Activated CD4-positive, alpha-beta T cell treated with anti-CD3 and anti-CD28 coated beads for 24 hours (primary cell): ENCODE data around the gene NGFR.

Source experiments
- DNase-seq, 2 donors: peaks; one replicate each; pipeline ENCODE4 v3.0.0-alpha.2; 2020; ENCODE audit warnings: low read depth in 2 of 2

Gene NGFR

DNA sequence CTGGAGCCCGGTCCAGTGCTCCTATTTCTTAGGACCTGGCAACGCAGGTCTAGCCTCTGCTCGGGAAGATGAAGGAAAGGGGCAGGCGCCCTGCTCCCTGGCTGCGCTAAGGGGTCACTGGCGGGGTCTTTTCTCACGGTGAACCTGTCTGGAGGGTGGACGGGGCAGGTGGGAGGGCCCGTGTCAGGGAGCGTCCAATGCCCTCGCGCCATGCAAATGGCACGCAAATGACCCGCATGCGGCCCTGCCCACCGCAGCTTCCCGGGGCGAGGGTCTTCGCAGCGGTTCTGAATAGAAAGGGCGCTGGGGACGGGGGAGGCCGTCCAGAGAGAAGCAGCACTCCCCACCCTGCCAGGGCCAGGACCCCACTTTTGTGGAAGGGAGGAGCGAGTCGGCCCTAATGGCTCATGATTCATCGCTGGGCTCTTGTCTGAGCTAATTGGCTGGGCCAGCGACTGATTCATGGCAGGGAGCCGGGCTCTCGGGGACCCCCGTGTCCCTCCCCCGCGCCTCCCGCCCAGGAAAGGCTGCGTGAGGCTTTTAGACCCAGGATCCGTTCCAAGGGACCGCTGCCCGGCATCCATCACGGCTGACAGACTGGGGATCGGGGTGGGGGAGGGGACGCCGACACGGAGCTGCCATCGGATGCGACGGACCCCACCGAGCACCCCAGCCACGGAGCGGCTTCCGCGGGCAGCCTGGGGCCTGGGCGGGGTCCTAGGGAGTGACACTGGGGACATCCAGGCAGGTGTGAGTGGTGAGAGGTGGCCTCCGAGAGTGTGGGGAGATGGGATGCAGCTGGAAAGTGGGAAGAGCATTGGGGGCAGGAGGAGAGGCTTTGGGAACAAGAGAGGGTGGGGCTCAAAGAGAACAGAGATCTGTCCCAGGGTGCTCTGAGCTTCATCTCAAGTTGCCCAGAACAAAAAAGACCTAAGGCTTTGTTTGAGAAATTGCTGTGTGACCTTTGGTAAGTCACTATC, 25.0 kb upstream of the NGFR start:
- DNase-seq, result no peak

DNA sequence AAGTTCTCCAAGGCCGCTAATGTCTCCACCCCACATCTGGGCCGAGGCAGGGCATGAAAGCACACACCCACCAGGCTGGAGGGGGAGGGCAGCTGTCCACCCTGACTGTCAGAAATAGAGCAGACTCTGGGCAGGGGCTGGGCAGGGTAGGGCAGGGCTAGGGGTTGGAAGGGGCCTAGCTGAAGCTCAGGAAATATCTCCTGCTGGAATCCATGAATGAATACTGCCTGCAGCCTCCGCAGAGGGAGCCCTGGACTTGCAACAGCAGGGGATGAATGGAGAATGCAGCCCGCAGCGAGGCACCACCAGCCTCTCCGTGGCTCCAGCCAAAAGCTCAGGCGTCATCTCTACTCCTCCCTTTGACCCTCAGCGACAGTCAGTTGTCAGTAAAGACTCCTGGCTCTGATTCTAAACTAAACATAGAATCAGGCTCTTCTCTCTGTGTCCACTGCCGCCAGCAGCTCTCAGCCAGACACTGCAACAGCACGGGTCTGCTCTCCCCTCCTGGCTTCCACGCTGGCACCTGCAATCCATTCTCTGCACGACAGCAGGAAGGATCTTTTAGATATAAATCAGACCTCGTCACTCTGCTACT, 23.9 kb upstream of the NGFR start:
- DNase-seq, result no peak

DNA sequence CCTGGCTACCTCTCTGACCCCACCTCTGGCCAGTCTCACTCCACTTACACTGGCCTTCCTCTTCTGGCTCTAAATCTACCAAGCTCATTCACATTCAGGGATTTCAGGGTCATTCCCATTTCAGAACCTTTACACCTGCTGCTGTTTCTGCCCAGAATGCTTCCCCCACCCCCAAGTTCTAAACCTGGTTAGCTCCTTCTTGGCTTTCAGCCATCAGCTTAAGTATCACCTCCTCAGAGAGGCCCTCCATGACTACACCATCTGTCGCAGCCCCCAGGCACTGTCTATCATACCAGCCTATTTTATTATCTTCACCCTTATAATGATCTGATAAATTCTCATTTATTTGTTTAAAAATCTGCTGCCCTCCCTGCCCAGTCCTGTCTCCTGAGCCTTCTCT, 23.3 kb upstream of the NGFR start:
- no peak for DNase-seq

DNA sequence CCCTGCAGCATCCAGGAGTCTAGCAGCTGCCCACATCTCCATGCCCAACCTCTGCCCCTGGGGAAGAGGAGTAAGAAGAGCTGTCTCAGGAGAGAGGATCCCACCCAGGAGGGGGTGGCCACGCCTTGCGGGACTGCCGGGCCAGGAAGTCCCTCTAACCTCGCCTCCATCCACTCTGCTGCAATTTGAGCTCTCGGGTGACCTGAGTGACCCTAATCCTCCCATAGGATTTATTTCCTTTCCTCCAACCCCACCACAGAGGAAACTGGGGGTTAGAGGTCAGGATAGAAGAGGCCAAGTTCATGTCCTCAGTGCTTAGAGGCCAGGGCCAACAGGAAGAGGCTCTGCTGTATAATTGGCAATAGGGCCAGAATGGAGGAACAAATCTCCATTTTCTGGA, 22.6 kb upstream of the NGFR start:
- no peak for DNase-seq

DNA sequence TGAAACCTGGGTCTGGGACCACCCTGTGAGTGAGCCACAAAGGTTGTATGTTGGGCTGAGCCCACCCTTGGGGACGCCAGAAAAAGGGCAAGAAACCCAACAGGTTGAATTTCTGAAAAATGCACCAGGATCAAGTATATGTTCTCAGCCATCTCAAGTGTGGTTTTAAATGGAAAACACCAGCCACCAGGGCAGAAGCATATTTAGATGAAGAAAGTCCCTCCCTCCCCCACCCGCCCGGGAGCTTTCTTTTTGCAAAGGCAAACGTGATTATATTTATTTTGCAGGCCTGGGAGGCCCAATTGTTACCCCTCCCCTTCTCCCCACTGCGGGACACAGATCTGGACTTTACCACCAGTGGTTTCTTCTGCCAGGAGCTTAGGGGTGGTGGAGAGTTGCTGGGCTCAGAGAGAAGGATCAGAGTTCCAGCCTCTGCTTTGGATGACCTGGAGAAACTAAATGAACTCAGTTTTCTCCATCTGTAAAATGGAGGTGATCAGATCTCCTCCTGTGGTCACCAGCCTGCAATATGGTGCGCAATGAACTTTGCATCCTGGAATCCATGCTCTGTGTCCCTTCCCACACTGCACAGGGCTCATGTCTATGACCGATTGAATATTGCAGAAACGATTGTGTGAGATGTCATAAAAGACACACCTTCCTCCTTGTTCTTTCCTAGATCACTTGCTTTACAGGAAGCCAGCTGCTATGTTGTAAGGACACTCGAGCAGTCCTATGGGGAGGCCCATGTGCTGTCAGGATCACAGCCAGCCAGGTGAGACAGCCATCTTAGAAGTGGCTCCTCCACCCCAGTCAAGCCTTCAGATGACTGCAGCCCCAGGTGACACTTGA, 21.0 kb upstream of the NGFR start:
- no peak for DNase-seq

DNA sequence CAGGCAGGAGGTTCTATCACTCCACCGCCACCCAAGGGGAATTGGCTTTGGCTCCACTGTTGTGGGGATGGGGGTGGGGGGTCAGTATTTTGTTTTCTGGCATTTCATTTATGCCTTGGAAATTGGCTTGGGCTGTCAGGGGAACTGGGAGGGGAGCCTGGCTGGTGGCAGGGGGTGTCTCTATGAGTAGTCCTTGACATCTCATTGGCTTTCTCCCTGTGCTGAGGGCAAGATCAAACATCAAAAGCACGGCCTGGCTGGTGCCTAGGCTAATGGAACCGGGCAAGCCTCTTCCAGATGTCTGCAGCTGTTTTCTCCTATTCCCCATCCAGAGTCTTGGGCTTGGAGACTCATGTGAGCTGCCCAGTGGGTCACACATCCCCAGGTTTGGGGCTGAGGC, 17.4 kb upstream of the NGFR start:
- DNase-seq, result no peak

DNA sequence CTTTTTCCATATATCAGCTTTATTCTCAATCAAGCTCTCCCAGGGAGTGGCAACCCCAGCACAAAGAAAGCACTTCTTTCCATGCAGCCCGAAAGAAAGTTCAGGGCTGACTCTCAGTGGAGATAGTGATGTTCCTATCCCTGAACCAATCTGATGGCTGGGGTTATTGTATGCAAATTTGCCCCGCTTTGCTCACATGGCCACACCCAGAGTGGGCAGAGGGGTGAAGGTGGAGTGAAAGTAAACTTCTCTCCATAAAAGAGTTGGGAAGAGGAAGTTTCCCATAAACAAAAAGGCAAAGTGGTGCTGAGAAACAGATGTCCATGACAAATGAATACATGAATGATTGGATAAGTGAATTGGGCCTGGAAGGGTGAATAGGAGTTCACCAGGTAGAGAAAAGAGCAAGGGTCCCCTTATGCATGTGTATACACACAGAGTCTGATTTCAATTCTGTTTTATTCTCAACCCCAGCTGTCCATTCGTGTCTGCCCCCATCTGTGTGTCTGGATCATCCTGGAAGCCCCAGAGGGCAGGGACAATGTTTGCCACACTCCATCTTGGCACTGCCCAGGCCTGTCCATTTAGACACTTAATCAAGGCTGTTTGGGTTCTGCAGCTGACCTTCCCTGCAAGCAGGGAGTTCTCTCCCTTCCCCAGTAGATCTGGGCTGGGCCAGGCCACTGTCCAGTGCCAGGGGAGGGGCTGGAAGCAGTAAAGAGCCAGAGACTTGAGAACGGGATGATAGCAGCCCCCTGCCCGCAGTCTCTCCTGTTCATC, 14.1 kb upstream of the NGFR start:
- no peak for DNase-seq

DNA sequence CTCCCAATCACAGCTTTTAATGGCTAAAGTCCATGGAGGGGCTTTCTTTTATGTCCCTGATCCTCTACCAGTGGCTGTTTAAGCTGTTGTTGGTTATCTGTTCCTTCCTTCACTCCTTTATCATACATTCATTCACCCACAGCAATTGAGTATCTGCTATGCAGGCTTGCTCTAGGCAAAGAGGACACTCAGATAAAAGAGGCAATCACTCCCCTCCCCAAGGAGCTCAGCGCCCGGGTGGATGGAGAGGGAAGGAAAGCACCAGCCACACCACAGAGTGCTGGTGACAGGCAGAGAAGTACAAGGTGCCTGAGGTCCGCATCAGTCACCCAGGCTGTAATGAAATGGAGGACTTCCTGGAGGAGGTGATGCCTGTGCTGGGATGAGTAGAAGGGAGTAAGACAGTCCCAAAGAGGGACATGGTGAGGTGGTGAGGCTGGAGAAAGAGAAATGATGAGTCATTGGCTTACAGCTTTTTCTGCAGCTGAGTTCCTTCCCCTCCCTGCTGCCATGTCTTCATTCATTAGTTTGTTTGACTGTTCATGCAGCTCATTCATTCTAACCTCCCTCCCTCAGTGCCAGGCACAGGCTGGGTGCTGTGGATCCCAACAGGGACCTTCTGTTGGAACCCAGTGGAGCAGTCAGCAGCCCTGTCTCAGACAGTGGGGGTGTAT, 12.8 kb upstream of the NGFR start:
- DNase-seq, result no peak

DNA sequence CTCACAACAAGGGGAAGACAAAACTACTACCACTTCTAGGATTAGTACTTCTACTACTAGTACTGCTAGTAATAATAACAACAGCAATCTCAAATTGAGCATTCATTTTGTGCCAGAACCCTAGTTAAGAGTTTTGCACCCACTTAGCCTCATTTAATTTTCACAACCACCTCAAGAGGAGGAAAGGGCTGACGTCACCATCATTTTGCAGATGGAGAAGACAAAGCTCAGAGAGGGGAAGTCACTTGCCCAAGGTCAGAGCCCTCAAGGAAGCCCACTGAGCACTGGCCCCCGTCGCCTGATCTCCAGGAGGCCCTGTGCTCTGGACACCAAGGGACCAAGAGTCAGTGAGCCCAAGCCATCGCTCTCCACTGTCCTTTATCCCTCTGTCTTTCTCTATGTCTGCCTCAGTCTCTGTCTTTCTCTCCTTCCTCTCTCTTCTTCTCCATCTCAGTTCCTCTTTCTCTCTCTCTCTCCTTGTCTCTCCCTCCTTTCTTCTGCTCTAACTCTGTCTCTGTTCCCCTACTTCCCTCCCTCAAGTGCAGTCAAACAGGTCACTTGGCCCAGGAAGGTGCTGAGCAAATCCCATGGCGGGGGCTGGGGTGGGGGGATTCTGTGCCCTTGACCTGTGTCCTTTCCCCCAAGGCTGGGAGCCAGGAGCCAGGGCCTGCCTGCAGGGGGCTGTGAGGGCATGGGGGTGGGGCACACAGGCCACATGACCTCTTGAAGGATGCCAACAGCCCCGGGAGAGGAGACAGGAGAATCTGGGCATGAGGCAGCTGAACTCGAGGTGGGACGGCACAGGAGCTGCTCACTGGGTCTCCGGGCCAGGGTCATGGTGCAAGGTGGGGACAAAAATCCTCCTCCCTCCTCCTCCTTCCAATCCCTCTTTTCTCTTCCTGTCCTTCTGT, 11.2 kb upstream of the NGFR start:
- no peak for DNase-seq

DNA sequence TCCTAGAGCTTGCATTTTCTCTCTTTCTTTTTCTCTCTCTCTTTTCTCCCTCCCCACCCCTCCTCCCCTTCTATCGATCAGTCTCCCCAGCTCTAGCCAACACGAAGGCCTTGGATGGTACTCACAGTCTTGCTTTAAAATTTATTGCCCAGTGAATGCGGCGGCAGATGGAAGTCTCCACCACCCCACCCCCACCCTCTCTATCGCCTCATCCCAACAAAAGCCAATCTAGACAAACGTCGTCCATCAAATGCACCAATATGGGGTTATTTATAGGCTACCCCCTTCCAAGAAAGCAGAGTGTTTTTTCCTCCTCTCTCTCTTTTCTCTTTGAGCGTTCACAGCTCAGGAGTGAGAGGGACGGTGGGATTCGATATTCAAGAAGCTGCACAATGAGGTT, 10.5 kb upstream of the NGFR start:
- DNase-seq, result no peak

DNA sequence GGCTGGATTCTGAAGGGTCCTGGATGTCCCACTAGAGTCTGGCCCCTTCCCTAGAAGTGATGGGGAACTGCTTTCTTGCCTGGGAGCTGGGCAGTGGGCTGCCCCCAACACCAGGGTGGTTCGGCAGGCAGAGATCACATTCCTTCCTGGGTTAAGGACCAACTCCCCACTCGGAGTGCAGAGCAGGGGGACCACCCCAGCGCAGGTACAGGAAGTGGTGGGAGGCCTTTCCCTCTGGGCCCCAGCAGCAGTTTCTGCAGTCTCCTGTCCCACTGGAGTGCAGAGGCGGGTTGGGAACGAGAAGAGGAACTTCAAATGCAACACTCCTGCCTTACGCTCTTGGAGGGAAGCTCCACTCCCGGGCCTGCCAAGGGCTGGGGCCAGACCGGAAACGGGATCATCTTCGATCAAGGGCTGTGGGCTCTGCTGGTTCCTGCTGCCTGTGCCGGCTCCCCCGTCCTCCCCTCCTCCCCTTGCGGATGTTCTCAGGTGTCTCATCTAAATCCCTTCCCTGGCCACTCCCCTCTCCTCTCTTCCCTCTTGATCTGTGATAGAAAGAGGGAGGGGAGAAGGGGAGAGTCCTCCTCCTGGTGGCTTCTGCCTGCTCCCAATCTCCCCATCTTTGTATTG, 9.0 kb upstream of the NGFR start:
- no peak for DNase-seq

DNA sequence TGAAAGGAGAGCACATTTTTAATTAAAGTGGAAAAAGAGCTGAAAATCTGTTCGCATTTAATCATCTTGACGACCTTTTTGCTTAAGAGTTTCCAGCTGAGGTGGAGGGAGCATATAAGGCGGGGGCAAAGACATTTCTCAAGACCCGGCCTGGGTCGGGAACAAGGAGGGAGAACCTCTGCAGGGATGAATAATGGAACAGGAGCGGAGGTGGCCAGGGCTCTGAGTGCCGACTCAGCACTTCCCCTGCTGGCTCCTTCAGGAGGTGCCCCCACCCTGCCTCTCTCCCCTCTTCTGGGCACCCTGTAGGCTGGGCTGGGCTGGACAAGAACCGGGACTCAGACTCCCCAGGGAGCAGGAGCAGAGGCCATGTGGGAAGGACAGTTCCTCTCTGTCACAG, 7.9 kb upstream of the NGFR start:
- no peak for DNase-seq

DNA sequence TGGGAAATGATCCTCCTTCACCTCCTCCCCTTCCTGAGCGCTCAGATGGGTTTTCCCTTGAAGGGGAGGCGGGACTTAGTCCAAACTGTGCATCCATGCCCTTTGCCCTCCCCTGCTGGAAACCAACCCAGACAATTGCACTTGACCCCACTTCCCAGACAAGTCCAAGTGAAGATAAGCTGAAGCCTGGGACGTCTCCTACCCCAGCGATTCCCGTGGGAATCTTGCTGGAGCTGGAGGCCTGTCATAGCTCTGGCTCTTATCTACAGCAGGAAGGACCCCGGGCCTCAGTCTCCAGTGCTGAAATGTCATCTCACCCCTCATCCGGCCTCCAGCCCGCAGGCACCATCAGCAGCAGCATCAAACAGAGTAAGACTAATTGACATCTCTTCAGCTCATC, 6.5 kb upstream of the NGFR start:
- no peak for DNase-seq

DNA sequence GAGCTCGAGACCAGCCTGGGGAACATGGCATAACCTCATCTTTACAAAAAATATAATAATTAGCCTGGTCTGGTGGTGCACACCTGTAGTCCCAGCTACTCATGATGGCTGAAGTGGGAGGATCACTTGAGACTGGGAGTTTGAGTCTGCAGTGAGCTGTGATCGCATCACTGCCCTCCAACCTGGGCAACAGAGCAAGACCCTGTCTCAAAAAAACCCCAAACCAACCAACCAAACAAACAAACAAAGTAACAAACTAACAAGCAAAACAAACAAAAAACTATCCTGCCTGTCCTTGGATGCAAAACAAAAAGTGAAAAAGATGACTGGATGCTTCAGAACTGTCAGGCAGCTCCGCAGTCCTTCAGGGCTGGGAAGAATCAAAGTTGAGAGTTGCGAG, 5.7 kb upstream of the NGFR start:
- no peak for DNase-seq

DNA sequence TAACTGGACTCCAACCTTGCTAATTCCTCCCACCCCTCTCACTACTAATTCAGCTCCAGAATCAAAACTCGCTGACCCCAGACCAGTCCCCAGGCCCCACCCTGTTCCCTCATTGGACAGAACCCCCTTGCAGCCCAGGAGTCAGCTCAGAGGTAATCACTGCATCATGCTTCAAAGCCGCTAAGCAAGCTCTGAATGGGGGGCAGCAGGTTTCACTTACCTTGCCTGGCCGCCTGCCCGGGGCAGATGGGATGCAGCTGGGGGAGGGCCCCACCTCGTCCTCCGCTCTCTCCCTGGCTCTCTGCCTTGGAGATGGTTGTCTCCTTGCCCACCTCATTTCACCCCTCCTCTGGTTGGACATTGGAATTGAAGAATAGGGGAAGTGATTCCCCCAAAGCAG, 4.8 kb upstream of the NGFR start:
- DNase-seq, result no peak

DNA sequence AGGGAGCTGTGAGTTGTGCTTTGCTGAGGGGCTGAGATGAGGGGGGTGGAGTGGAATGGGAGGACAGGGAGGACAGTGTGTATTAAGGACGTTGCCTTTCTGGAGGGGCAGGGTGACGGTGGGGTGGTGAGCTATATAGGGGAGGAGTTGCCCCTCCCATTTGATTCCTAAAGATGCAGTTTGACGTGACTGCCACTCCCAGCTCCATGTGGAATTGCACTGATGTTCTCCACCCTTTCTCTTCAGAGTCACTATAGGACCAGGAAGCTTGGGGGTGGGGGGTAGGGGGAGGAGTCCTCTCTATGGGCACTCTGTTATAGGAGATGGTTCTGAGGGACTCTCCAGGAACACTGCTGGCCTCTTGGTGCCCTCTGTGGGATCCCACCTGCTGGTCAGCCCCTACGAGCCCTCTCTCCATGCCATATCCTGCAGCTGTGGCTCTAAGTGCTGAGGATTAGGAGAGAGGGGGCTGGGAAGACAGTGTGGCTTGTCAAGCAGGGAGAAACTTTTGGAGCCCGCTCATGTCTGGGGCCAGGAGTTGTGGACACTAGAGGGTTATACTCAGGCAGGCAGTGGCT, 3.8 kb upstream of the NGFR start:
- DNase-seq, result no peak

DNA sequence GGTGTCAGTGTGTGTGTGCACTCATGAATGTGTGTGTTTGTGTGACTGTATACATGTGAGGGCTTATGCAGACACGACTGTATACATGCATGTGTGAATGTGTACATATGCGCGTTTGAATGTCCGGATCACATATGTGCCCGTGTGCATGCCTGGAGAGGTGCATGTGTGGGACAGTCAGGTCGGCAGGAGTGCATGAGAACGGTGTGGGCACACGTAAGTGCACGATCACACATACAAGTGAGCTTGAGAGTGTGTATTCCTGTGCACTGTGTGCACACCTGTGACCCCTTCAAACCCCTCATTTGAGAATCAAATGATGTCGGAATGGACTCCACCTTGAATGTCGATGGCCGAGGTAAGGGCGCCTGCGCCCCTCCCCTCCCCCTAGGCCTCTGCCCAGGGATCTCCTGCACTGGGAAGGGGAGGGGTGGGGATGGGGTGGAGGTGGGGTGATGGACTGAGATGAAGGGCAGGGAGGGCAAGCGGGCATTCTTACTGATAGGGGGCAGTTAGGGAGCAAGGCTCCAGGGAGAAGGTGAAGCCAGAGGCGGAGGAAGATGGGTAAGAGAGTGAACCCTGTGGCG, 601 bp upstream of the NGFR start:
- no peak for DNase-seq

DNA sequence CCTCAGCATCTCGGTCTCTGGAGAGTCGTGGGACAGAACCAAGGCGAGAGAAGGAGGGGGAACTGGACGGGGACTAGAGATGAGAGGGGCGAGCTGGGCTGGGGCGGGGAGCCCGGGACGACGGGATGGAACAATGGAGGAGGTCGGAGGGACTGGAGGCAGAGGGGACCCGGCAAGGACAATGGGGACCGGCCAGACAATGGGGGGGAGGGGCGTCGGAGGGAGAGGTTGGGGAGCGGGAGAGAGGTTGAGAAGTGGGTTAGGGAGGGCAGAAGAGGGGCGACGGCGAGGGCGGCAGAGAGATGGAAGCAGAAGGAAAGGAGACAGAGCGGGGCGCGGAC, 719 bp downstream of the NGFR start:
- DNase-seq, result no peak
